Superior temporal gyrus (tissue), 1 donor: Measurements from ENCODE around the gene MPV17L2.

Experiments used
- DNase-seq: peaks from one replicate; pipeline ENCODE4 v3.0.0-alpha.2; 2016; ENCODE audit errors: extremely low spot score

Gene MPV17L2

DNA sequence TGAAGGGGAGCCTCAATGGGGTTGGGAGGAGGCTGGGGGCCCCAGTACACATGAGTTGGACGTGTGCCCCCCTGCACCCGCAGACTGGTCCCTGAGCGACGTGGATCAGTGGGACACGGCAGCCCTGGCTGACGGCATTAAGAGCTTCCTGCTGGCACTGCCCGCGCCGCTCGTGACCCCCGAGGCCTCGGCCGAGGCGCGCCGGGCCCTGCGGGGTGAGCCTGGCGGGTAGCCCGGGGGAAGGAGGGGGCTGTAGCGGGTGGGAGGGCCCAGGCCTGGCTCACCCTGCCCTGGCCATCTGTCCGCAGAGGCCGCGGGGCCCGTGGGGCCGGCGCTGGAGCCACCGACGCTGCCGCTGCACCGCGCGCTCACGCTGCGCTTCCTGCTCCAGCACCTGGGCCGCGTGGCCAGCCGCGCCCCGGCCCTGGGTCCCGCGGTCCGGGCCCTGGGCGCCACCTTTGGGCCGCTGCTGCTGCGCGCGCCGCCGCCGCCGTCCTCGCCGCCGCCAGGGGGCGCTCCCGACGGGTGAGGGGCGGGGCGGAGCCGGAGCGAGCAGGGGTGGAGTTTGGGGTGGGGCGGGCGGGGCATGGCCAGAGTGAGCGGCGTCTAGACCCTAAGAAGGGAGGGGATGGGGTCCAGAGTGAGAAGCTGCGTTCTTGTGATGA lies 31.9 kb upstream of the MPV17L2 start:
- DNase-seq: peak; percentile 67

DNA sequence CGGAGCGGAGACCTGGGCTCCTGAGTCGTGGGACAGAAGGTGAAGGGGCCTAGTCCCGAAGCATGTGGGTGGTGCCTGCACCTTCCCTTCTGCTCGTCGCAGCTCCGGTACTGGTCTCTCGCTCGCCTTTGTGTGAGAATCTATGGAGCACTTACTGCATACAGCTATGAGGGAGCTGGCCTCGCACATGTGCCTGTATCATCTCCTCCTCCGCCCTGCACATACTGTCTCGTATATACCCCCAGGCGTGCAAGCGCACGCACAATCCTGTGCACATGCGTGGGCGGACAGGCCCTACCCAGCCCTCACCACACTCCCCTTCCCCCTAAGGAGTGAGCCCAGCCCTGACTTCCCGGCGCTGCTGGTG lies 31.4 kb upstream of the MPV17L2 start:
- DNase-seq: no peak

DNA sequence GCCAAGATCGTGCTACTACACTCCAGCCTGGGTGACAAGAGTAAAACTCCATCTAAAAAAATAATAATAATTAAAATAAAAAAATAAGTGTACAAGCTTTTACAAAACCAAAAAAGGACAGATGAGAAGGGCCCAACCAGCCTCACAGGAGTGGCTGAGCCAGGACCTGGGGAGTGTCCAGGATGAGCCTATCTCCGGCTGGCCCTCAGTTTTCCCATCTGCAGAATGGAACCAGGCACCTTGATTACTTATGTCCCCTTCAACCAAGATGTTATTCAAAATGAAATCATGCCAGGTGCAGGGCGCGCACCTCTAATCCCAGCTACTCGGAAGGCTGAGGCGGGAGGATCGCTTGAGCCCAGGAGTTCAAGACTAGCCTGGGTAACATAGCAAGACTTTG lies 28.9 kb upstream of the MPV17L2 start:
- no peak for DNase-seq

DNA sequence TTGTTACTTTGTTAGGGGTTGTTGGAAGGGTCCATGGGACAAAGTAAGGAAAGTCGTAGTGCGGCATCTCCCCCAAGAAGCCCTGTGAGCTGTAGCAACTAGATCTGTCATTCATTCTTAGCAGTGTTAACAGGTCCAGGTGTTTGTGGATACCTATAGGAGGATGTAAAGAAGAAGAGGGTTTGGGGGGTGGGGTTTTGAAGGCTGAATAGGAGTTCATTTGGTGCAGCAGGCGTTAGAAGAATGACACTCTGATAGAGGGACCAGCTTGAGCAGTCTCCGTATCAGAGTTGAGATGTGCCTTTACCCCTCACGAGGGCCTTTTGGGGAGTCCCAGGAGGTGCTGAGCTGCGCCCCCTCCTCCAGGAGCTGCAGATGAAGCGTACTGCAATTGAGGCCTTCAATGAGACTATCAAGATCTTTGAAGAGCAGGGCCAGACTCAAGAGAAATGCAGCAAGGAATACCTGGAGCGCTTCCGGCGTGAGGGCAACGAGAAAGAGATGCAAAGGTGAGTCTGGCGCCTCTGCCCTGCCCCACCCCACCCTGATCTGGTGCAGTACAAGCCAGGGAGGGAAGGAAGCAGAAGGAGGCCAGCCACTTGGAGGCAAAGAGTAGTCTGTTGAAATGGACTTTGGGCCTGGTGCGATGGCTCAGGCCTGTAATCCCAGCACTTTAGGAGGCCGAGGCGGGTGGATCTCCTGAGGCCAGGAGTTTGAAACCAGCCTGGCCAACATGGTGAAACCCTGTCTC lies 27.0 kb upstream of the MPV17L2 start:
- DNase-seq: no peak

DNA sequence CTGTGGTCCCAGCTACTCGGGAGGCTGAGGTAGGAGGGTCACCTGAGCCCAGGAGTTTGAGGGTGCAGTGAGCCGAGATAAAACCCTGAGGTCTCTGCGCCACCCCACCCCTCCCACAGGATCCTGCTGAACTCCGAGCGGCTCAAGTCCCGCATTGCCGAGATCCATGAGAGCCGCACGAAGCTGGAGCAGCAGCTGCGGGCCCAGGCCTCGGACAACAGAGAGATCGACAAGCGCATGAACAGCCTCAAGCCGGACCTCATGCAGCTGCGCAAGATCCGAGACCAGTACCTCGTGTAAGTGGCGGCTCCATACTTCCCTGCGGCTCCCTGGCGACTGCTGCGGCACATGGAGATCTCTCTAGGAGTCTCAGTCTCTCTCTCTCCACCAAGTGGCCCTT lies 26.0 kb upstream of the MPV17L2 start:
- DNase-seq: no peak

DNA sequence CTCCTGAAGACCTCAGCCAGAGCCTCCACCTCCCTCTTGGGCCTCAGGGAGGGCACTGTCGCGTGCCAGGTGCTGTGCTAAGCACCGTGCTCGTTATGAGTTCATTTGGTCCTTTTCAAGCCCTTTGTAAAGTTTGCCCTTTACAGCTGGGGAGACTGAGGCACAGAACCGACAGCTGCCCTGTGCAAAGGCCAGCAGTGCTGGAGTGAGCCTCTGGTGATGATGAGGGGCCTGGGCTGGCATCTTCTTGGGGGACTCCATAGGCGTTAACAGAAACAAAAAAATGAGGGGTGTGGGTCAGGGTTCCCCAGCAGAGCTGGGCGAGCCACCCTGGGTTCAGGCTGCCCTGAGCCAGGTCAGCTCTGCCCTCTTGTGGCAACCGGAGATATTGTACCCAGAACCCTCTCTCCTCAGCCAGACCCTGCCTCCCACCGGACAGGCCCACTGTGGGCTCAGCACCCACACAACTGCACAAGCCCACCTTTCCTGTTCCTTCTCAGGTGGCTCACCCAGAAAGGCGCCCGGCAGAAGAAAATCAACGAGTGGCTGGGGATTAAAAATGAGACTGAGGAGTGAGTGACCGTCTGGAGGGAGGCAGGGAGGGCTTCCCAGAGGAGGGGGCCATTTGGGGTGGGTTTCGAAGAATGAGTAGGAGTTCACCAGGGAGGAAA lies 24.9 kb upstream of the MPV17L2 start:
- DNase-seq: no peak

DNA sequence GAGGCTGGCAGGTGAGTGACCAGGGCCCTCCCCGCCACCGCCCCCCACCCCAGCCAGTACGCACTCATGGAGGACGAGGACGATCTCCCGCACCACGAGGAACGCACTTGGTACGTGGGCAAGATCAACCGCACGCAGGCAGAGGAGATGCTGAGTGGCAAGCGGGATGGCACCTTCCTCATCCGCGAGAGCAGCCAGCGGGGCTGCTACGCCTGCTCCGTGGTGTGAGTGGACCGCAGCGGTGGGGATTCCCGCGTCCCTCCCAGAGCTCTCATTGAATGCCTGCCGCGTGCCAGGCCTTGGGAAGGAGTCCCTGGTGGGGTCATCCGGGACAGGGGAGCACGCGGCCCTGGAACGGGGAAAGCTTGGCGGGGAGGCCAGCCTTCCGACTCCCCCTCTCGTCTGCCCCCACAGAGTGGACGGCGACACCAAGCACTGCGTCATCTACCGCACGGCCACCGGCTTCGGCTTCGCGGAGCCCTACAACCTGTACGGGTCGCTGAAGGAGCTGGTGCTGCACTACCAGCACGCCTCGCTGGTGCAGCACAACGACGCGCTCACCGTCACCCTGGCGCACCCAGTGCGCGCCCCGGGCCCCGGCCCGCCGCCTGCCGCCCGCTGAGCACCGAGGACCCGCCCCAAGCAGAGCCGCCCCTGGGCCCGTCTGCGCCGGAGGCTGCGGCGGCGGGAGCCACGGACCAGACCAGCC lies 24.2 kb upstream of the MPV17L2 start:
- DNase-seq: no peak

DNA sequence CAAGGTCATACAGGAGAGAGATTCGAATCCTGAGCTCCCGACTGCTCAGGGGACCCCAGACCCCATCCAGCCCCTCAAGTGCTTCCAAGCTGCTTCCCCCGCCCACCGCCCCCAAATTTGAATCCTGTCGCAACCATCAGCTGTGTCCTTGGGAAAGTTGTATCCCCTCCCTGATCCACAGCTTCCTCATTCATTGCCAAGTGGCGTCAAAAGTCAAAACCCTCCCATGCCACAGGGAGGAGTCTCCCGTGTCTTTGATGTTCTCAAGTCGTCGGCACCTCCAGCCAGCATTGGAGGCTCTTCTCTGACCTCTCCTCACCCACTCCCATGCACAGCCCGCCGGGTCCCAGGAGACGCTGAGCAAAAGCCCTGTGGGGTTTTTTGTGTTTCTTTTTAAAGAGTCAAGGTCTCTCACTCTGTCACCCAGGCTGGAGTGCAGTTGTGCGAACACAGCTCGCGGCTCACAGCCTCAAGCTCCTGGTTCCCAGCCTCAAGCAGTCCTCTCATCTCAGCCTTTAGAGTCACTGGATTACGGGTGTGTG lies 22.2 kb upstream of the MPV17L2 start:
- no peak for DNase-seq

DNA sequence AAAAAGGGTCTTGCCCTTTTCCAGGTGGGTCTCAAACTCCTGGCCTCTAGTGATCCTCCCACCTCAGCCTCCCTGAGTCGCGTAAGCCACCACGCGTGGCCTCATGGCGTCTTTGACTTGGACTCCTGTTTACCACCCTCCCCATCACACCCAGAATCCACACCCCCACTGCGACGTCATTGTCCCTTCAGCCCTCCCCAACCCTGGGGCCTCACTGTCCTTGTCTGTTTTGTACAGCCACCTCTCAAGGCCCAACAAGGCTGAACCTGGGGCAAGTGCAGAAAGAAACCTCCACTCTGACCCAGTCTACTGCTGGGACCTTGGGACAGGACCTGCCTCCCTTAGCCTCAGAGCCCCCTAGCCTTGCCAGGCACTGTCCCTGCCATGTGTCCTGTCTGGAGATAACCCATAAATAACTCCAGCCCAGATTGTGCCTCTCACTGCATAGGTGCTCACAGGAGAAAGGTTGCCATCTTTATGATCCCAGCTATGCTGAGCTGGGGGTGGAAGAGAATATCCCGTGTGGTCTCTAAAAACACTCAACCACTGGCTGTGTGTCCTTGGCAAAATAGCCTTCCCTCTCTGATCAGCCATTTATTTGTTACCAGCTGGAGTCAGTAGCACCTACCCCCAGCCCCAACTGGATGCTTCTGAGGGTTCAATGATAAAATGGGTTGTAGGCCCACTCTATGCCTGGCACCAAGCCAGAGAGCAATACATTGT lies 21.3 kb upstream of the MPV17L2 start:
- no peak for DNase-seq

DNA sequence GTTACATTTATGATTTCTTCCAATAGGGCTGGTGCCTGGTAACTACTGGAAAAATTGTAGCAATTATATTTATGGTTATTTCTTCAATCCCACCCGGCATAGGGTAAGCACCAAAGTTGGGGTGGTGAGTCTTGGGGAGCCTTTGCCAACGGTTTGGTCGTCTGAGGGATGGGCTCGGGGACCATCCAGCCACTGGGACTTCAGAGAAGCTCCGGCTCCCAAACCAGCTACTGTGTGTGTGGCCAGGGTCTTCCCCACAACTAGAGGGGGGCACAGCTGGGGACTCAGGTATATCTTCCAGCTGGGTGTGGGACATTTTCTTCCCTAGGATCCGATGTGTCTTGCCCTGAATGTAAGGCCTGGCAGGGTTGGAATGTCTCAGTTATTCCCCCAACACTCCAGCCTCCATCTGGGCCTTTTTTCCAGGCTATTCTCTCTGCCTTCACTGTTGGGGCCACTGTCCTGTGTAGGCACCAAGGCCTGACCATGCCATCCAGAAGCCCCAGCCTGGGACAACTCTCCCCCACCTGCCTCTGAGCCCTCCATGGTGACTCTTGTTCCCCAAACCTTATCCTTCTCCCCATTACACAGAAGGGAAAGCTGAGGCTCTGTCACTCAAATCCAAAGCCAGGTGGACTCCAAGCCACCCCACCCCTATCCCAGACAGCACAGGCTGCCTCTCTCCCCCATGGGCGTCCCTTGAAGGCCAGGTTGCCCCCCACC lies 20.5 kb upstream of the MPV17L2 start:
- no peak for DNase-seq

DNA sequence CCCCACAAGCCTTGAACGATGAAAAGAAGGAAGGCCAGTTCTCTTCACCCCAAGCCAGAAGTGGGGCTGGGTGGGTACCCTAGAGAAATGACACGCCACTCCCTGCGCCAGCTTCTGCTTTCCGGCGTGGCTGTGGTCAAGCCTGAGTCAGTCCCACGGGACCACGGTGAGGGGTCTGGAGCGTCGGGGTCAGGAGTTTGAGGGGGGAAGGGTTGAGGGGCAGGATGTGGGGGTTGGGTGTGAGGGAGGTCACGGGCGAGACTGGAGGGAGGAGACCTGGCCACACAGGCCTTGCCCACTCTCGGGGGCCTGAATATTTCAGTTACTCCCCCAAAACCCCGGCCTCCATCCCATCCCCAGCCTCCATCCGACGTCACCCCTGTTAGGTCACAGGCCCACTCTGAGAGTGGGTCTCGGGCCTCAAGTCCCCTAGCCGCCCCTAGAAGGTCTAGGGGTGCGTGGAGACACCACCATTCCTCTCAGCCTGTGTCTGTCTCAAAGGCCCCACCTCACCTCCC lies 19.9 kb upstream of the MPV17L2 start:
- DNase-seq: no peak

DNA sequence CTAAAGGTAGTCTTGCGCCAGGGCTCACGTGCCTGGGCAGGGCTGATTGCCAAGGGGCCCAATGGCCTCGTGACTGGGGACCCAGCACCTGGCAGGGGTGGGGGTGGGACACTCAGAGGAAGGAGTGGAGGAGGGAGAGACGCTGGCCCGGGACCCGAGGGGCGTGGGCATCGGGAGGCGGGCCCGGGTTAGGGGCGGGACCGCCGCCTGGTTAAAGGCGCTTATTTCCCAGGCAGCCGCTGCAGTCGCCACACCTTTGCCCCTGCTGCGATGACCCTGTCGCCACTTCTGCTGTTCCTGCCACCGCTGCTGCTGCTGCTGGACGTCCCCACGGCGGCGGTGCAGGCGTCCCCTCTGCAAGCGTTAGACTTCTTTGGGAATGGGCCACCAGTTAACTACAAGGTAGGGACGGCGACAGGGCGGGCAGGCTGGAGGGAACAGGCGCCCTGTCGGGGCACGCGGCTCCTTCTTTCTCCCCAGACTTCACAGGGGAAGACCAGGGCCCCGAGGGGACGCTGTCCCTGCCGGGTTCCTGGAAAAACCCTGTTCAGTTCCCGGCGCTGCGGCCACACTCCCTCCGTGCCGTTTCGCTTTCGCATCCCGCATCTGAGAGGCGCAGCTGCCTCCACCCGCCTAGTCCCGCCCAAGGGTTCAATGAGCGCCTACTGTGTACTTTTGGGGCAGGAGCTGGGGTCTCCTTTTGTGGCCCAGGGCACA lies 19.3 kb upstream of the MPV17L2 start, which contains the start of gene IFI30:
Gene IFI30, plus strand, starts transcription at position 242 of the 717 bp plus-strand sequence. Its CDS starts 29 bp downstream, at position 271.
- DNase-seq: no peak

DNA sequence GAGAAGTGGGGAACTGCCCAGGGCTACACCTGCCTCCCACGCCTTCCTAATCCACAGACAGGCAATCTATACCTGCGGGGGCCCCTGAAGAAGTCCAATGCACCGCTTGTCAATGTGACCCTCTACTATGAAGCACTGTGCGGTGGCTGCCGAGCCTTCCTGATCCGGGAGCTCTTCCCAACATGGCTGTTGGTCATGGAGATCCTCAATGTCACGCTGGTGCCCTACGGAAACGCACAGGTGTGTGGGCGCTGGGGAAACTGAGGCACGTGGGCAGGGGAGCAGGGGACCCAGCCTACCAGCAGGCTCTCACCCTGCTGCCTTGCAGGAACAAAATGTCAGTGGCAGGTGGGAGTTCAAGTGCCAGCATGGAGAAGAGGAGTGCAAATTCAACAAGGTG lies 18.0 kb upstream of the MPV17L2 start:
- DNase-seq: no peak

DNA sequence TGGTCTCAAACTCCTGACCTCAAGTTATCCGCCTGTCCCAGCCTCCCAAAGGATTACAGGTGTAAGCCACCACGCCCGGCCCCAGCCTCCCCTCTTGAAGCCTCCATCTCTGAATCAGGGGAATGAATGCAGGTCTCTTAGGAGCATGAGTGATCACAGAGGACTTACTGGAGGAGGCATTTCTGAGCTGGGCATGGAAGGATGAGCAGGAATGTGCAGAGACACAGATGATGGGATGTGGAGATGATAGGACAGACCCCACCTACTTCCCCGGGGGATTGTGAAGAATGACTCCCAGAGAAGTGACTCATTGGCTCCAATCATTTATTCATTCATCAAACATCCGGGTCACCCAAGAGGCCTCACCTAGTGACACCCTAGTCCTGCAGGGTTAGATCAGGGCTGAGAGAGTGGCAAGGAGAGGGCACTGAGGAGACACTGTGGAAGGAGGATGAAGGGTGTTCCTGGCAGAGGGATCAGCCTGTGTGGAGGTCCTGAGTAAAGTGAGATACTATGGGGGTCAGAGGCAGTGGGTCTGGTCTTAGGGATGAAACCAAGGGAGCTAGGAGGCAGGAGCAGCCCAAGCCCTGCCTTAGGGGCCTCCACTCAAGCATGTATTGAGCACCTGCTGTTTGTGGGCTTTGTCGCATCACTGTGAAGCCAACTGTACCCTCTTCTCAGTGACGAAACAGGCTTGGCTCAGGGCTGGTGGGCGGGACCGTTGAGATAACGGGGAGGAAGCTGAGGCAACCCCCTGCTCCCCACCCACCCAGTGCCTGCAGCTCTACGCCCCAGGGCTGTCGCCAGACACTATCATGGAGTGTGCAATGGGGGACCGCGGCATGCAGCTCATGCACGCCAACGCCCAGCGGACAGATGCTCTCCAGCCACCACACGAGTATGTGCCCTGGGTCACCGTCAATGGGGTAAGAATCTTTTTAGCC lies 16.4 kb upstream of the MPV17L2 start:
- DNase-seq: no peak

DNA sequence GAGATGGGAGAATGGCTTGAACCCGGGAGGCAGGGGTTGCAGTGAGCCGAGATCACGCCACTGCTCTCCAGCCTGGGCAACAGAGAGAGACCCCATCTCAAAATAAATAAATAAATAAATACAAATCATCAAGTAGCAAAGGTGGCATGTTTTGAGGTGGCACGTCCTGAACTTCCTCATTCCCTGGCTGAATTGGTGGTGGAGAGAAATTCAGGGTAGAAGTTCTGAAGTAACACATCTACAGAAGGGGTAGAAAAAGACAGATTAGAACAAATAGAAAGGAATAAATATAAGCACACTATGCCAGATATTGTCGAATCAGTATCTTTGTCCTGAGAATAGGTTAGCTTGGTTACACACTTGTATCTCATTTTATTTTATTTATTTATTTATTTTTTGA lies 13.1 kb upstream of the MPV17L2 start:
- no peak for DNase-seq

DNA sequence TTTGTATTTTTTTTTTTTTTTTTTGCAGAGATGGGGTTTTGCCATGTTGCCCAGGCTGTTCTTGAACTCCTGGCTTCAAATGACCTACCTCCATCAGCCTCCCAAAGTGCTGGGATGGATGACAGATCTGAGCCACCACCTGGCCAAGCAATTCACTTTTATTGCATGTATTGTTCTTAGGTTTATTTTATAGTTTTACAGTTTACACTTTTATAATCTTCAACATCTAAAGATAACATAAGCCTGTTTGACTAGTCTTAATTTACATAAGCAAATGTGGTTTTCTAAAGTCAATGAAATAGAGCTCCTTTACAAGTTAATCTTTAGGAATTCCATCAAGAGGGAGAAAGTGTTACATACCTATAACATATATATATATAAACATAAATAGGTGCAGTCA lies 9.5 kb upstream of the MPV17L2 start:
- no peak for DNase-seq

DNA sequence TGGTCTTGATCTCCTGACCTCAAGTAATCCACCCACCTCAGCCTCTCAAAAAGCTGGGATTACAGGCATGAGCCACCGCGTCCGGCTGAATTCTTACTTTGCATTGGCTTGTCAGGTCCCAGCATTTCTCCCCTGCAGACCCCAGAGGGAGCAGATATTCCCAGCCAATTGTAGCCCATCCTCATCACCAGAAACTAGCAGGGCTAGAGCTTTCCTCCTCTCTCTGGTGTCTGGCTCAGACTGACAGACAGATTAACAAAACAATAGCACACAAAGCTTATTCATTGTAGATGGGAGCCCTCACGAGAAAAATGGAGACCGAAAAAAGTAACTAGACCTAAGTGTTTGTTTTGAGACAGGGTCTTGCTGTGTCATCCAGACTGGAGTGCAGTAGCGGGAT lies 7.5 kb upstream of the MPV17L2 start:
- DNase-seq: no peak

DNA sequence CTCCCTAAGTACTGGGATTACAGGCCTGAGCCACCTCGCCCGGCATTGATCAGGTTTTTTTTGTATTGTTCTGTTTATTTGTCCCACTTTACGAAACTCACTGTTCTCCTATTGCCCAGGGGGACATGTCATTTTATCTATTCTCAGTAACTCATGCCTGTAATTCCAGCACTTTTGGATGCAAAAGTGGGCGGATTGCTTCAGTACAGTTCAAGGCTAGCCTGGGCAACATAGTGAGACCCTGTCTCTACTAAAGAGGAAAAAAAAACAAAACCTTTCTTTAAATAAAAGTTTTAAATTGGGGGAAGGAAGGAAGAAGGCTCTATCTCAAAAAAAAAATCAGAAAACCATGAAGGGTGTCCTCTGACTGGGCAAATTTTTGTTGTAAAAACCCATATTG lies 2.7 kb upstream of the MPV17L2 start:
- no peak for DNase-seq

DNA sequence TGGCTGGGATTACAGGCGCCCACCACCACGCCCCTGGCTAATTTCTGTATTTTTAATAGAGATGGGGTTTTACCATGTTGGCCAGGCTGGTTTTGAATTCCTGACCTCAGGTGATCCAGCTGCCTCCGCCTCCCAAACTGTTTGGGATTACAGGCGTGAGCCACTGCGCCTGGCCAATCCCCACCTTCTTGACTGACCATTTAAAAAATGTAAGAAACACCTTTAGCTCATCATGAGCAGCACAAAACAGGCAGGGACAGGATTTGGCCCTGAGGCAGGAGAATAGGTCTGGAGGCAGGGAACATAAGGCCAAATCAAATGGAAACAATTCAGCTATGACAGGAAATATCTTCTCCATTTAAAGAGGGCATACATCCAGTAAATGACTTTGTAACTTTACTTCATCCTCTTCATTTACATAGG lies 1.4 kb upstream of the MPV17L2 start:
- DNase-seq: no peak
